K562 (cell line): Measurements from ENCODE around the gene SERPINB2. TPM values are rescaled to one million over a fixed set of nuclear protein-coding genes. Genes with fewer than 3 reads are reported as not detected.

ENCODE experiments used
- ATAC-seq: fragments of 200-7000 bp; cut with Tn5 transposase; 3 replicates; pipeline ENCODE4 v1.9.1; 2020; ENCODE audit warnings: moderate library complexity
- BruUV-seq: library from RNA; stranded (reverse); fragments of 400-500 nt; replicated peaks from 2 replicates; lab custom pipeline; 2021; lab: Mats Ljungman, UMichigan
- CTCF ChIA-PET: fragments of 300-600 bp; formaldehyde crosslinking; extraction: SDS; loops from one replicate; lab custom pipeline; 2021; ENCODE audit warnings: low intra/inter-chr PET ratio; lab: Yijun Ruan, JAX
- POLR2A ChIA-PET: fragments of 300-600, 350-650 bp; sonication (Branson Sonifier 250); formaldehyde crosslinking; extraction: SDS; loops from one replicate; lab custom pipeline; 2021; ENCODE audit warnings: antibody characterized with exemption, inconsistent platforms; lab: Yijun Ruan, JAX
- DNase-seq, 4 experiments: peaks; one replicate each; pipeline versions ENCODE4 v3.0.0 to v3.0.0-alpha.2; 2011 to 2018; ENCODE audit warnings: low spot score in 3 of 4, mixed read lengths in 3 of 4; ENCODE audit errors: extremely low read depth in 1 of 4
- FAIRE-seq: peaks from 2 replicates; lab custom pipeline; 2011; peaks lifted over from hg19 to GRCh38; lab: Jason Lieb, UNC
- H2AFZ ChIP-seq: 2 replicates; pipeline ENCODE4 v1.6.0; 2011; ENCODE audit warnings: low read depth, low read length, control low read depth, inconsistent platforms
- H3K27ac ChIP-seq: fragments of 200-600 bp; 3 replicates; pipeline ENCODE4 v1.8.0; 2011; ENCODE audit warnings: low read depth, mild to moderate bottlenecking, control low read depth, inconsistent platforms, low read length, moderate library complexity, mixed read lengths; ENCODE audit errors: extremely low read depth
- H3K27me3 ChIP-seq, 2 experiments: fragments of 300-600 bp in 1 of 2; 2 replicates in 1 of 2; 3 replicates in 1 of 2; pipeline versions ENCODE4 v1.6.0 to v1.8.0; 2011; ENCODE audit warnings: inconsistent platforms in 2 of 2, low read length in 2 of 2, mild to moderate bottlenecking in 1 of 2, mixed read lengths in 1 of 2, moderate library complexity in 1 of 2; ENCODE audit not compliant: control insufficient read depth in 2 of 2, insufficient read depth in 2 of 2
- H3K36me3 ChIP-seq: fragments of 300-600 bp; 3 replicates; pipeline ENCODE4 v1.8.0; 2011; ENCODE audit warnings: mild to moderate bottlenecking, low read length, inconsistent platforms; ENCODE audit not compliant: control insufficient read depth, insufficient read depth
- H3K4me1 ChIP-seq, 2 experiments: fragments of 200-600 bp in 1 of 2; replicated peaks in 1 of 2; 2 replicates in 1 of 2; 3 replicates in 1 of 2; pipeline versions ENCODE4 v1.5.1 to v1.8.0; 2011; ENCODE audit warnings: inconsistent platforms in 2 of 2, low read length in 2 of 2, mild to moderate bottlenecking in 1 of 2, mixed read lengths in 1 of 2, moderate library complexity in 1 of 2; ENCODE audit not compliant: control insufficient read depth in 2 of 2, insufficient read depth in 2 of 2
- H3K4me2 ChIP-seq: 2 replicates; pipeline ENCODE4 v1.6.1; 2011; ENCODE audit warnings: low read length, control low read depth, inconsistent platforms, mixed read lengths; ENCODE audit not compliant: insufficient read depth
- H3K4me3 ChIP-seq: fragments of 200-600 bp; sonication (generic), shearing (Covaris generic); 2 replicates; pipeline ENCODE4 v1.5.1; 2016; ENCODE audit warnings: control low read depth, inconsistent platforms
- H3K79me2 ChIP-seq: fragments of 200-600 bp; 3 replicates; pipeline ENCODE4 v1.8.0; 2011; ENCODE audit warnings: low read length, inconsistent platforms; ENCODE audit not compliant: control insufficient read depth, insufficient read depth
- H3K9ac ChIP-seq, 2 experiments: 2 replicates each; pipeline versions ENCODE4 v1.6.0 to v1.6.1; 2011; ENCODE audit warnings: low read depth in 2 of 2, low read length in 2 of 2, control low read depth in 1 of 2, inconsistent platforms in 1 of 2, mild to moderate bottlenecking in 1 of 2, mixed read lengths in 1 of 2; ENCODE audit not compliant: insufficient read depth in 1 of 2
- H3K9me1 ChIP-seq: one replicate; pipeline ENCODE4 v1.6.0; 2011; ENCODE audit warnings: inconsistent platforms, mild to moderate bottlenecking, low read length, moderate library complexity; ENCODE audit not compliant: control insufficient read depth, insufficient read depth
- H3K9me3 ChIP-seq: replicated peaks from 2 replicates; pipeline ENCODE4 v1.5.1; 2011; ENCODE audit warnings: low read depth, low read length, inconsistent platforms; ENCODE audit not compliant: control insufficient read depth, insufficient read depth
- H4K20me1 ChIP-seq: replicated peaks from 2 replicates; pipeline ENCODE4 v1.6.1; 2011; ENCODE audit warnings: low read length, inconsistent platforms, mixed read lengths; ENCODE audit not compliant: control insufficient read depth, insufficient read depth
- CEBPG ChIP-seq, 3 experiments: fragments of 200-800 bp in 1 of 3; sonication (Bioruptor generic) in 1 of 3; sonication (generic) in 1 of 3; formaldehyde crosslinking in 1 of 3; IDR thresholded peaks in 2 of 3; conservative IDR thresholded peaks in 1 of 3; 2 replicates each; pipeline versions ENCODE4 v1.6.1 to v1.8.0; 2016 to 2022; ENCODE audit warnings: missing compliant biosample characterization in 2 of 3, missing genetic modification characterization in 2 of 3, mild to moderate bottlenecking in 1 of 3, missing genetic modification reagents in 1 of 3
- HEY1 ChIP-seq: fragments of 250-450 bp; sonication (Bioruptor Pico); IDR thresholded peaks from 2 replicates; pipeline ENCODE4 v1.5.0; 2020; ENCODE audit warnings: mild to moderate bottlenecking, moderate library complexity, borderline replicate concordance
- ID3 ChIP-seq, 2 experiments: fragments of 250-450 bp in 1 of 2; fragments of 450-650 bp in 1 of 2; sonication (Bioruptor Pico) in 1 of 2; IDR thresholded peaks; 2 replicates each; pipeline versions ENCODE4 v1.6.1 to v1.8.0; 2016 to 2021; ENCODE audit warnings: mild to moderate bottlenecking in 2 of 2, moderate library complexity in 2 of 2, missing compliant biosample characterization in 1 of 2, missing genetic modification characterization in 1 of 2
- TRIM24 ChIP-seq, 2 experiments: fragments of 450-650 bp; IDR thresholded peaks; 2 replicates each; pipeline ENCODE4 v1.6.1; 2016
- UBTF ChIP-seq, 2 experiments: IDR thresholded peaks; 2 replicates each; pipeline ENCODE4 v1.6.1; 2012; ENCODE audit warnings: improper control_type of control experiment in 2 of 2, low read depth in 2 of 2, low read length in 2 of 2, borderline replicate concordance in 1 of 2
- ZNF41 ChIP-seq: fragments of 250-450 bp; sonication (Bioruptor Pico); conservative IDR thresholded peaks from 2 replicates; pipeline ENCODE4 v1.4.0; 2020; ENCODE audit warnings: mild to moderate bottlenecking
- WGBS: fragments of 100-300 bp; shearing (Covaris generic); methylation state at CpG from one replicate; pipeline ENCODE4 v1.1.6; 2016; ENCODE audit warnings: low coverage, mixed read lengths; ENCODE audit not compliant: insufficient coverage; ENCODE audit errors: missing lambda C conversion rate; 5-methylcytosine and 5-hydroxymethylcytosine counted together
- in situ Hi-C: fragments of 300-500 bp; cut with MboI; formaldehyde crosslinking; loops from 4 replicates; pipeline ENCODE4 v1.15.0; 2018; ENCODE audit warnings: inconsistent platforms, mixed read lengths
- intact Hi-C: fragments of 100-400 bp; cut with micrococcal nuclease; formaldehyde crosslinking; loops from 2 replicates; pipeline ENCODE4 v1.14.2; 2022
- polyA plus RNA-seq, 8 experiments: library from polyadenylated mRNA; depleted of rRNA in 4 of 8; stranded (reverse) in 5 of 8; unstranded in 3 of 8; fragments of >200 nt; fragmentation: Nextera tagmentation in 2 of 8; fragmentation: Illumina TruSeq in 1 of 8; extraction: Ambion mirVana in 2 of 8; extraction: Trizol in 1 of 8; gene quantifications; 2 replicates each; pipeline versions ENCODE4 v1.2.1 to v1.2.3, GENCODE V29; 2011 to 2014; ENCODE audit warnings: inconsistent platforms in 1 of 8, missing spikeins in 1 of 8
- total RNA-seq, 7 experiments: library from RNA; depleted of rRNA in 6 of 7; stranded (reverse); fragments of >200 nt in 6 of 7; fragmentation: Illumina TruSeq in 2 of 7; extraction: Trizol in 2 of 7; gene quantifications; 2 replicates each; pipeline versions ENCODE4 v1.2.1 to v1.2.3, GENCODE V29; 2011 to 2021; ENCODE audit warnings: low replicate concordance in 1 of 7
- TF ChIP-seq, protein P1 (sequence below): fragments of 250-450 bp; sonication (Bioruptor Pico); IDR thresholded peaks from 2 replicates; pipeline ENCODE4 v1.8.0; 2021; ENCODE audit warnings: borderline replicate concordance, mild to moderate bottlenecking, moderate library complexity; ENCODE audit not compliant: poor library complexity, severe bottlenecking

SERPINB2 gene
- total and polyA plus RNA-seq, 9 of the 15 experiments (the other 6 are each of a cell fraction or from before 2014, with no cell fraction given), result 0.03 to 0.13 (median 0.09) TPM; not detected in 5

- TF ChIP-seq, protein P1, sequence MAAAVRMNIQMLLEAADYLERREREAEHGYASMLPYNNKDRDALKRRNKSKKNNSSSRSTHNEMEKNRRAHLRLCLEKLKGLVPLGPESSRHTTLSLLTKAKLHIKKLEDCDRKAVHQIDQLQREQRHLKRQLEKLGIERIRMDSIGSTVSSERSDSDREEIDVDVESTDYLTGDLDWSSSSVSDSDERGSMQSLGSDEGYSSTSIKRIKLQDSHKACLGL (CRISPR knock-in tag), result no peak
- TF ChIP-seq CEBPG (CRISPR knock-in tag; IDR thresholded peaks at IDR 0.05), result no peak
- TF ChIP-seq CEBPG (tag; conservative IDR thresholded peaks at IDR 0.05 in 1 of 2, IDR thresholded peaks at IDR 0.05 in 1 of 2), result peak in 1 of 2 experiments; percentile 49; a peak in 2 of 4 replicates
- no peaks in the 10 kb centered on the region for H3K36me3 ChIP-seq
- H3K4me3 ChIP-seq, result no peak overlapping the region
- H4K20me1 ChIP-seq, result no peaks in the 10 kb centered on the region
- no peaks in the 10 kb centered on the region for H3K27me3 ChIP-seq
- no peak for DNase-seq
- no peaks in the 10 kb centered on the region for H3K4me1 ChIP-seq
- H3K4me2 ChIP-seq, result no peak overlapping the region
- ChIA-PET CTCF (interaction anchor here (0.7 kb wide), 1 partner anchor 57 kb away, joined by 3 read pairs; no protein-coding TSS in a partner anchor), POLR2A (no interaction called here)
- no TSS peak for BruUV-seq
- intact Hi-C loops, result no loop called here
- H3K9ac ChIP-seq, result no peak overlapping the region
- no peaks in the 10 kb centered on the region for H3K79me2 ChIP-seq
- FAIRE-seq, result no peak
- in situ Hi-C loops, result no loop called here
- no peak overlapping the region for H3K27ac ChIP-seq
- ATAC-seq, result no peak
- H3K9me3 ChIP-seq, result no peaks in the 10 kb centered on the region
- H2AFZ ChIP-seq, result no peak overlapping the region
- WGBS, result 0% methylated on average over 3 of the region's 3 CpGs
- H3K9me1 ChIP-seq, result no peaks in the 10 kb centered on the region
Measured at GRCh38 chr18:63878343-63878742, 9.2 kb upstream of the SERPINB2 start.

- H3K9me3 ChIP-seq, result no peaks in the 10 kb centered on the region
- no peak overlapping the region for H2AFZ ChIP-seq
- ChIA-PET POLR2A (no interaction called here), CTCF (interaction anchor here (0.7 kb wide), 1 partner anchor 57 kb away, joined by 3 read pairs; no protein-coding TSS in a partner anchor)
- no peaks in the 10 kb centered on the region for H3K36me3 ChIP-seq
- no peak for ATAC-seq
- WGBS, result 0% methylated on average over 4 of the region's 4 CpGs
- intact Hi-C loops, result no loop called here
- no peak overlapping the region for H3K4me3 ChIP-seq
- no peaks in the 10 kb centered on the region for H3K27me3 ChIP-seq
- in situ Hi-C loops, result no loop called here
- no peaks in the 10 kb centered on the region for H3K4me1 ChIP-seq
- no peak overlapping the region for H3K9ac ChIP-seq
- no peak overlapping the region for H3K27ac ChIP-seq
- H3K79me2 ChIP-seq, result no peaks in the 10 kb centered on the region
- H3K4me2 ChIP-seq, result no peak overlapping the region
- DNase-seq, result no peak
- no peaks in the 10 kb centered on the region for H4K20me1 ChIP-seq
- BruUV-seq, result no TSS peak
- FAIRE-seq, result no peak
- no peaks in the 10 kb centered on the region for H3K9me1 ChIP-seq
- TF ChIP-seq UBTF (IDR thresholded peaks at IDR 0.05; ENCODE audit: borderline replicate concordance in 1 of 2, low read depth in 2 of 2, low read length in 2 of 2) (no peak), ID3 (CRISPR knock-in tag; IDR thresholded peaks at IDR 0.05) (no peak), ID3 (tag; IDR thresholded peaks at IDR 0.05) (no peak), ZNF41 (CRISPR knock-in tag) (no peak), HEY1 (CRISPR knock-in tag) (no peak), TRIM24 (IDR thresholded peaks at IDR 0.05) (no peak)
Measured at GRCh38 chr18:63878925-63879324, 8.6 kb upstream of the SERPINB2 start.
